B cell (primary cell): Measurements from ENCODE around the gene THRA. TPM values are rescaled to one million over a fixed set of nuclear protein-coding genes. Genes with fewer than 3 reads are reported as not detected.

Source experiments
- ATAC-seq: fragments of 200-7000 bp; cut with Tn5 transposase; one replicate; pipeline ENCODE4 v1.10.0; 2021; ENCODE audit warnings: low read depth, mild to moderate bottlenecking, moderate number of reproducible peaks, moderate library complexity
- CTCF ChIA-PET: fragments of 350-600 bp; sonication (Branson Sonifier 250); formaldehyde crosslinking; loops from one replicate; lab custom pipeline; 2021; ENCODE audit warnings: antibody characterized with exemption, inconsistent platforms; lab: Charles Lee
- POLR2A ChIA-PET: fragments of 350-600 bp; sonication (Branson Sonifier 250); formaldehyde crosslinking; loops from one replicate; lab custom pipeline; 2021; ENCODE audit warnings: antibody characterized with exemption; lab: Charles Lee
- DNase-seq: peaks from one replicate; pipeline ENCODE4 v3.0.0; 2013
- H2AFZ ChIP-seq: 2 replicates; pipeline ENCODE4 v1.6.1; 2012; ENCODE audit warnings: mild to moderate bottlenecking, low read depth, low read length; ENCODE audit not compliant: insufficient read depth, poor library complexity, severe bottlenecking
- H3K27ac ChIP-seq, 2 donors: 1 replicate in 1 of 2; 2 replicates in 1 of 2; pipeline ENCODE4 v1.5.1; 2012 to 2013; ENCODE audit warnings: low read length in 2 of 2, mild to moderate bottlenecking in 2 of 2, moderate library complexity in 1 of 2
- H3K27me3 ChIP-seq, 4 experiments: fragments of 200-600 bp in 1 of 4; sonication (generic) in 1 of 4; replicated peaks in 1 of 4; 1 replicate in 2 of 4; 2 replicates in 2 of 4; pipeline versions ENCODE4 v1.6.1 to v1.7.0; 2013 to 2016; ENCODE audit warnings: low read length in 3 of 4, mild to moderate bottlenecking in 2 of 4, mixed read lengths in 1 of 4, moderate library complexity in 1 of 4; ENCODE audit not compliant: insufficient read depth in 4 of 4, control insufficient read depth in 3 of 4; ENCODE audit errors: control extremely low read depth in 1 of 4
- H3K36me3 ChIP-seq, 2 experiments: replicated peaks in 1 of 2; 1 replicate in 1 of 2; 2 replicates in 1 of 2; pipeline versions ENCODE4 v1.6.1 to v1.7.1; 2013; ENCODE audit warnings: low read length in 1 of 2; ENCODE audit not compliant: insufficient read depth in 2 of 2, control insufficient read depth in 1 of 2; ENCODE audit errors: control extremely low read depth in 1 of 2, extremely low read depth in 1 of 2
- H3K4me1 ChIP-seq, 2 donors: fragments of 200-600 bp in 1 of 2; sonication (generic) in 1 of 2; 1 replicate in 1 of 2; 2 replicates in 1 of 2; pipeline versions ENCODE4 v1.5.1 to v1.6.1; 2013 to 2017; ENCODE audit warnings: low read length in 2 of 2; ENCODE audit not compliant: control insufficient read depth in 2 of 2, insufficient read depth in 2 of 2
- H3K4me2 ChIP-seq: replicated peaks from 2 replicates; pipeline ENCODE3; 2012; ENCODE audit warnings: mild to moderate bottlenecking, low read depth, low read length; ENCODE audit not compliant: poor library complexity, severe bottlenecking
- H3K4me3 ChIP-seq, 5 experiments: fragments of 200-600 bp in 1 of 5; sonication (generic) in 1 of 5; 1 replicate in 3 of 5; 2 replicates in 2 of 5; pipeline versions ENCODE4 v1.5.1 to v1.7.0; 2011 to 2016; ENCODE audit warnings: low read length in 4 of 5, mild to moderate bottlenecking in 4 of 5, low read depth in 2 of 5, control low read depth in 1 of 5, moderate library complexity in 1 of 5; ENCODE audit not compliant: insufficient read depth in 1 of 5; ENCODE audit errors: control extremely low read depth in 1 of 5, extremely low read depth in 1 of 5
- H3K79me2 ChIP-seq: fragments of 200-600 bp; sonication (generic); one replicate; pipeline ENCODE4 v1.6.0; 2016; ENCODE audit warnings: low read length; ENCODE audit not compliant: control insufficient read depth, insufficient read depth
- H3K9ac ChIP-seq: fragments of 200-600 bp; sonication (generic); 2 replicates; pipeline ENCODE4 v1.6.1; 2017; ENCODE audit warnings: mild to moderate bottlenecking, low read length, moderate library complexity
- H3K9me3 ChIP-seq, 3 donors: one replicate each; pipeline versions ENCODE4 v1.6.1 to v1.7.1; 2013; ENCODE audit warnings: low read length in 2 of 3; ENCODE audit not compliant: control insufficient read depth in 2 of 3, insufficient read depth in 1 of 3; ENCODE audit errors: control extremely low read depth in 1 of 3
- H4K20me1 ChIP-seq: 2 replicates; pipeline ENCODE4 v1.6.0; 2012; ENCODE audit warnings: mild to moderate bottlenecking, low read length; ENCODE audit not compliant: insufficient read depth, control insufficient read depth, poor library complexity, severe bottlenecking
- H3K27ac Mint-ChIP-seq: one replicate; pipeline ENCODE4 v1.8.0; 2021; ENCODE audit warnings: mixed read lengths
- H3K27me3 Mint-ChIP-seq: one replicate; pipeline ENCODE4 v1.8.0; 2021; ENCODE audit warnings: mixed read lengths
- H3K4me1 Mint-ChIP-seq: one replicate; pipeline ENCODE4 v1.8.0; 2021; ENCODE audit warnings: mixed read lengths
- H3K4me3 Mint-ChIP-seq: one replicate; pipeline ENCODE4 v1.8.0; 2021; ENCODE audit warnings: mixed read lengths
- H3K9me3 Mint-ChIP-seq: one replicate; pipeline ENCODE4 v1.8.0; 2022; ENCODE audit warnings: mixed read lengths; ENCODE audit not compliant: insufficient read depth
- EZH2 ChIP-seq: IDR thresholded peaks from 2 replicates; pipeline ENCODE4 v1.6.1; 2012; ENCODE audit warnings: borderline replicate concordance, low read depth, mild to moderate bottlenecking, moderate library complexity, low read length; ENCODE audit not compliant: insufficient read depth, poor library complexity, severe bottlenecking
- WGBS: methylation state at CpG from one replicate; pipeline ENCODE4 v1.1.5; 2013; ENCODE audit warnings: missing lambda C conversion rate; ENCODE audit not compliant: insufficient coverage; 5-methylcytosine and 5-hydroxymethylcytosine counted together
- intact Hi-C: fragments of 100-400 bp; cut with micrococcal nuclease; formaldehyde crosslinking; loops from one replicate; pipeline ENCODE4 v1.10.0; 2022
- polyA plus RNA-seq: library from polyadenylated mRNA; depleted of rRNA; stranded (reverse); fragments of >200 nt; gene quantifications from 2 replicates; pipeline ENCODE4 v1.2.3, GENCODE V29; 2012
- total RNA-seq, 2 donors: library from RNA; stranded (reverse); fragments of 120-200 nt in 1 of 2; gene quantifications; 1 replicate in 1 of 2; 2 replicates in 1 of 2; pipeline versions ENCODE4 v1.2.3 to v1.2.4, GENCODE V29; 2013 to 2022
- TF ChIP-seq, protein P1 (sequence below): fragments of 200-600 bp; IDR thresholded peaks from one replicate; pipeline ENCODE4 v1.8.0; 2022; ENCODE audit warnings: antibody characterized with exemption, mild to moderate bottlenecking

The THRA gene
- total and polyA plus RNA-seq, 2 donors (not counting 1 experiment from before 2014, with no cell fraction given), result 8.0 to 17.1 TPM

DNA sequence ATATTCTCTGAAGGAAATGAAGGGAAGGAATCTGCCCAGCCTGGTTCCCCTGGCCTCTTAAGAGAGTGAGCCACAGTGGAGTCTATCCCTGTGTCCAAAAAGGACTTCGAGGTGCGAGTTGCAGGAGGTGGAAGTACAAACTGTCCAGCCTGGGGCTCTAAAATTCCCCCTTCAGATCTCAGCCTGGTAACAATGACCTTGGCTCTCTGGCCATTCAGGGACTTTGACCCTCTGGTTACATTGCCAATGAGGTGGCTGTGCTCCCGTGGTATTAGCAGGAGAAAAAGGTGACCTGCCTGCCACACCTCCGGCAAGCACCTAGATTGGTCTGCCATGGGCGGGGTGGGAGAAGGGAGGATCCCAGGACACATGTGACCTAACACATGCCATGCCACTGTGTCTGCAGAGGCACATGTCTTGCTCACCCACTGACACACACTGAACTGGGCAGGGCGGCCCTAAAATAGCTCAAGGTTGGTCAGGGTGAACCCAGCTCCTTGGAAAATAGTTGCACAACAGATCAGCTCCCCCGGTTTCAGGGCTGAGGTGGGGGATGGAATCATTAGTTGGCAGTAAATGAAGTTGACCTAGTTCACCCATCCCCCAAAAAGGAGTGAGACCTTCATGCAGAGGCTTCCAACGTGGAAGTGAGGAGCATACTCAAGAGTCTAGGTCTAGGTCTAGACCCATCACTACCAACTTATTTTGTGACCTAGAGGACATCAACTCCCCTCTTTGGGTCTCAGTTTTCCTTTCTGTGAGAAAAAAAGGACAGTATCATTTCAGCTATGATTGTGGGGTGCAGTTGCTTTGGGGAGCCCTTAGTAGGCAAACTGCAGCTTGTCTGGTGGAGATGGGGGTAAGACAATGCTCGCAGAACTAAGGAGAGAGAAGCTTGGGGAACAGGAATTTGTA is 35.4 kb downstream of the THRA start:
- no peaks in the 10 kb centered on the region for H3K27me3 Mint-ChIP-seq
- no peak for TF ChIP-seq EZH2
- TF ChIP-seq, protein P1, sequence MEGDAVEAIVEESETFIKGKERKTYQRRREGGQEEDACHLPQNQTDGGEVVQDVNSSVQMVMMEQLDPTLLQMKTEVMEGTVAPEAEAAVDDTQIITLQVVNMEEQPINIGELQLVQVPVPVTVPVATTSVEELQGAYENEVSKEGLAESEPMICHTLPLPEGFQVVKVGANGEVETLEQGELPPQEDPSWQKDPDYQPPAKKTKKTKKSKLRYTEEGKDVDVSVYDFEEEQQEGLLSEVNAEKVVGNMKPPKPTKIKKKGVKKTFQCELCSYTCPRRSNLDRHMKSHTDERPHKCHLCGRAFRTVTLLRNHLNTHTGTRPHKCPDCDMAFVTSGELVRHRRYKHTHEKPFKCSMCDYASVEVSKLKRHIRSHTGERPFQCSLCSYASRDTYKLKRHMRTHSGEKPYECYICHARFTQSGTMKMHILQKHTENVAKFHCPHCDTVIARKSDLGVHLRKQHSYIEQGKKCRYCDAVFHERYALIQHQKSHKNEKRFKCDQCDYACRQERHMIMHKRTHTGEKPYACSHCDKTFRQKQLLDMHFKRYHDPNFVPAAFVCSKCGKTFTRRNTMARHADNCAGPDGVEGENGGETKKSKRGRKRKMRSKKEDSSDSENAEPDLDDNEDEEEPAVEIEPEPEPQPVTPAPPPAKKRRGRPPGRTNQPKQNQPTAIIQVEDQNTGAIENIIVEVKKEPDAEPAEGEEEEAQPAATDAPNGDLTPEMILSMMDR, result no peak
- H3K27ac ChIP-seq, result peak overlapping the region; percentile 92 to 93
- peaks cover 0 to 30% of the 10 kb centered on the region in 2 experiments for H3K36me3 ChIP-seq
- peak overlapping the region in 3 of 5 experiments; percentile 12 to 78 (median 36) for H3K4me3 ChIP-seq
- H3K4me1 Mint-ChIP-seq, result peaks cover 77% of the 10 kb centered on the region
- ChIA-PET CTCF (interaction anchor here (1.2 to 7.7 kb wide), 13 partner anchors 8 to 474 kb away, joined by 3 to 111 read pairs (median 6); partner anchors contain the start of gene MED24), POLR2A (interaction anchor here (0.6 to 3.7 kb wide), 8 partner anchors 9 to 1590 kb away, joined by 3 to 31 read pairs (median 8); partner anchors contain the start of genes CASC3, EIF1 and MSL1)
- peak; percentile 34 for DNase-seq
- H3K9me3 Mint-ChIP-seq, result no peaks in the 10 kb centered on the region
- H3K27ac Mint-ChIP-seq, result peak overlapping the region; percentile 89
- 85% methylated on average over 3 of the region's 9 CpGs for WGBS
- peaks cover 53 to 71% of the 10 kb centered on the region in 2 donors for H3K4me1 ChIP-seq
- no peaks in the 10 kb centered on the region for H3K27me3 ChIP-seq
- H4K20me1 ChIP-seq, result no peaks in the 10 kb centered on the region
- peaks cover 0 to 14% (median 0%) of the 10 kb centered on the region in 3 donors for H3K9me3 ChIP-seq
- intact Hi-C loops, result no loop called here
- H2AFZ ChIP-seq, result peak overlapping the region; percentile 70
- peak overlapping the region; percentile 29 for H3K9ac ChIP-seq
- ATAC-seq, result no peak
- peak overlapping the region; percentile 77 for H3K4me3 Mint-ChIP-seq
- H3K79me2 ChIP-seq, result no peaks in the 10 kb centered on the region
- peak overlapping the region; percentile 90 for H3K4me2 ChIP-seq
